ENCODE results near the gene UBAC1.

- TF ChIP-seq POLR2A (IDR thresholded peaks at IDR 0.05) (no peak), CTCF (IDR thresholded peaks at IDR 0.05) (no peak), EP300 (IDR thresholded peaks at IDR 0.05) (no peak)
These were observed 4.4 kb downstream of the UBAC1 start for GRCh38 chr9:135956802-135957174.
